ENCODE data around the gene PHF21B.

GRCh38 chr22:44991218-44991617, 18.6 kb downstream of the PHF21B start:
- TF ChIP-seq CTCF (IDR thresholded peaks at IDR 0.05) (no peak), POLR2A (IDR thresholded peaks at IDR 0.05) (no peak)

Data from uterus (tissue), 2 donors.